ENCODE data around the gene ARMC3.

Gene ARMC3

DNA sequence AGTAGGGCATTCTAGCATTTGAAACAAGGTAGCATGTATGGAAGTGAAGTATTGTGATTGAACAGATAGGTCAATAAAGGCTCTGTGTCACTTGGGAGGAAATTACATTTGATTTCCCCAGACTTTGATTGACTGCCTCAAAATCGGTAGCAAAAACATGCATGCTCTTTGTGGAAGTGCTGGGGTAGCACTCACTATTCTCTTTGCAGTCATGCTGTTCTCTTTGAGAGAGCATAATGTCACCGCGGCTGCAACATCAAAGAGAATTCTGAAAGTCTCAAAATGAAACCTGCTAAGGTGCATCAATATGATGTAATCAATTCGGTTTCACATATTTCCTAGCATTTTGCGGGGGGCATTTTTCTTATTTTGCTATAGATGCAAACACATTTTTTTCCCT lies 64.2 kb downstream of the ARMC3 start:
- no peak for DNase-seq (ENCODE audit: low spot score)

DNA sequence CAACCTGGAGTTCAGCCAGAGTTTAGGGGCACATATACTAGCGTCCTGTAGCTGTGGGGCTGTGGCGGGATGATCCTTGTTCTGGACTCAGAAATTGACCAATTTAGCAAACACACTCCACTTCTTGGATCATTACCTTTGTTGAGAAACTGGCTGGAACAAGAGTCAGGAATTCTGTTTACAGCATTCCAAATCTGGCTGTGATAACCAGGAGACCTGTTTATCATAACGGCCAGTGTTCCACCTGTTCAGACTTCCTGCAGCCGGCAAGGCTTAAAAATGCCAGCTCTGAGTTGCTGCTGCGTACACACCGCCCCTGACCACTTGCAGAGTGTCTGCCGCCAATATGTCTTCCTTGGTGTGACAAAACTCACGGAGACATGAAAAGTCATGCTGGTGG lies 64.8 kb downstream of the ARMC3 start:
- DNase-seq (ENCODE audit: low spot score), result no peak

DNA sequence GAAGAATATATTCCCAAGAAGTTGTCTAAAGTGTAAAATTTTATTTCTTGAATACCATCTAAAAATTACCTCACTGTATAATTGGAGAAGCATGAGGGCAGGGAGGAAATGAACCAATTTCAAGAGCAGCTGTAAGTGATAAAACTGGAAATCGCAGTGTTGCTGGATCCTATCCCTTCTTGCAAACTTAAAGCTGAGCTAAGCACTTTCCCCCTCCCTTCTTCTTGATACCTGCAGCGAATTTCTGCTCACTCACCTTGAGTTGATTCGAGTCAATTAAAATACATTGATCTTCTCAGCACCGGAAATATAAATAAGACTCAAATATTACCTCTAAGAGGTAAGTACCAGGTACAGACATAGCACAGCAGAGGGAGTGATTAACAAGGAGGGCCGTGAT lies 65.5 kb downstream of the ARMC3 start:
- DNase-seq (ENCODE audit: low spot score), result no peak

DNA sequence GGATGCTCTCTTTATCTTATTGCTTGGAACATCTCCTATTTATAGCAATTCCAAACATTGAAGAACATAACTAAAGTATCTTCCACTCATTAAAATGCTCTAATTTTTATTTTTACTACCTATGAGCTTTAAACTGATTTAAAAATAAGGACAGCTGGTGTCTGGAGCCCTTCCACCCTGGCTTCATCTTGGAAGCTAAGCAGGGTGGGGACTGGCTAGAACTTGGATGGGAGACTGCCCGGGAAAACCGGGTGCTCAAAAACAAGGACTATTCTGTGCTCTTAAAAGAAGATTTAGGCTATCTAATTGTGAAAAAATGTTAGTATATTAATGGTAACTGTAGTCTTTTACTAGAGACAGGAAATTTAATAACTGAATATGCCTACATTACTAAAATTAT lies 69.2 kb downstream of the ARMC3 start:
- no peak for DNase-seq (ENCODE audit: low spot score)

DNA sequence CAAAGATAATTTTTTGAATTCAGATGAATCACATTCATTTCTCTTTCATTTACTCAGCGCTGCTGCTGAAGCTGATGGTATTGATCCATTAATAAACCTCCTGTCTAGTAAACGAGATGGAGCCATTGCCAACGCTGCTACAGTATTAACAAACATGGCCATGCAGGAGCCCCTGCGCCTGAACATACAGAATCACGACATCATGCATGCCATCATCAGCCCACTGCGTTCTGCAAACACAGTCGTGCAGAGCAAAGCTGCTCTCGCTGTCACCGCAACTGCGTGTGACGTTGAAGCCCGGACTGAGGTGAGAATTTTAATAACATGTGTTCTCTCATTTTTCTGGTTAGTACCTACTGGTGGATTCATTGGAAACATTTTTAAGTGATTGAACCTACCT lies 70.2 kb downstream of the ARMC3 start:
- no peak for DNase-seq (ENCODE audit: low spot score)

DNA sequence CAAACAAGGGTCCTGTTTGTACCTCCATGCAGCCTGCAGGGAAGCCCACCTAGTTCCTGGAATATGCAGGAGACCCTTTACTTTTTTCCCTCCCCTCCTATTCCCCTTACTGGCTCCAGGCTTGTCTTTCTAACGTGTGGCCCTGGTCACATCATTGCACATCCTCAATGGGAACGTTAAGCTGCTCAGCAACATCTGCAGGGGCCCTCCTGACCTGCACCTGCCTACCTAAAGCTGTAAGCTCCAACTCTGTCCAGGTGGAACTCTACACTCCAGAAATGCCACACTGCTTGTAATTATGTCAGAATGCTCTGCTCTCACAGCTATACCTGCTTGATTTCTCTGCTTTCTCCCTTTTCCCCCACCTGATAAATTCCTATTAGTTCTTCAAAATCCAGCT lies 72.1 kb downstream of the ARMC3 start:
- DNase-seq (ENCODE audit: low spot score), result no peak

DNA sequence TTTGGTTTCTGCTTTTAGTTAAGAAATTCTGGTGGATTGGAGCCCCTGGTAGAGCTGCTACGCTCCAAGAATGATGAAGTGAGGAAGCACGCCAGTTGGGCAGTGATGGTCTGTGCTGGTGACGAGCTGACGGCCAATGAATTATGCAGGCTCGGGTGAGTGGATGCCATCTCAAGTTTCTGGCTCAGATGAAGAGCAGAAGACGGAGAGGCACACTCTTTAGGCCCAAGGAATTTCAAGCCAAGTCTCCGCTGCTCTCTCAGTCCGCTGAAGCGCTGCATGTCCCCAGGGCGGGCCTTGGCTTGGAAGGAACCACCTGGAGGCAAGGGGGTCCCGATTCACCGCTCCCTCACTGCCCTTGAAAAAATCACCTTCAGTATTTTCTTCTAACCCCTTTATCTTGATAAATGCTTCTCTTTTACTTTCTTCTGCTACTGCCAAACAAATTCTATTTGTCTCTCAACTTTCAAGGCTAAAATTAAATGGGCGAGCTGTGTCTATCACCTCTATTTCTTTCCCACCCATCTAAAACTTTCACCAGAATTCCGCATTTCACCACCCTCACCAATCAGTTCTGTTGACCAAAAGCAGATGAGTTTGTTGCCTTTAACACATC lies 74.2 kb downstream of the ARMC3 start:
- no peak for DNase-seq (ENCODE audit: low spot score)

DNA sequence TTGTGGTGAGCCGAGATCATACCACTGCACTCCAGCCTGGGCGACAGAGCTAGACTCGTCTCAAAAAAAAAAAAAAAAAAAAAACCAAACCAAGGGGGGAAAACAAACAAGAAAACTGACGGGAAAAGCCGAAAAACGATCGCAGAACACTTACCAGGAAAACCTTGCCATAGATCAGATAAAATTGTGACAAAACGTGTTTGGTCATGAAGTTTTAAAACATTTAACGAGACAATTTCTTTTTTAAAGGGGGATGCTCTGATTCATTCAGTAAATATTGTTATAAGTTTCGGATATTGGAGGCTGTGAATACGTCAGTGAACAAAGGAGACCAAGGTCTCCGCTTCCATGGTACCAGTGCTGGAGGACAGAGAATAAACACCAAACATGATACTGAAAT lies 77.3 kb downstream of the ARMC3 start:
- no peak for DNase-seq (ENCODE audit: low spot score)

DNA sequence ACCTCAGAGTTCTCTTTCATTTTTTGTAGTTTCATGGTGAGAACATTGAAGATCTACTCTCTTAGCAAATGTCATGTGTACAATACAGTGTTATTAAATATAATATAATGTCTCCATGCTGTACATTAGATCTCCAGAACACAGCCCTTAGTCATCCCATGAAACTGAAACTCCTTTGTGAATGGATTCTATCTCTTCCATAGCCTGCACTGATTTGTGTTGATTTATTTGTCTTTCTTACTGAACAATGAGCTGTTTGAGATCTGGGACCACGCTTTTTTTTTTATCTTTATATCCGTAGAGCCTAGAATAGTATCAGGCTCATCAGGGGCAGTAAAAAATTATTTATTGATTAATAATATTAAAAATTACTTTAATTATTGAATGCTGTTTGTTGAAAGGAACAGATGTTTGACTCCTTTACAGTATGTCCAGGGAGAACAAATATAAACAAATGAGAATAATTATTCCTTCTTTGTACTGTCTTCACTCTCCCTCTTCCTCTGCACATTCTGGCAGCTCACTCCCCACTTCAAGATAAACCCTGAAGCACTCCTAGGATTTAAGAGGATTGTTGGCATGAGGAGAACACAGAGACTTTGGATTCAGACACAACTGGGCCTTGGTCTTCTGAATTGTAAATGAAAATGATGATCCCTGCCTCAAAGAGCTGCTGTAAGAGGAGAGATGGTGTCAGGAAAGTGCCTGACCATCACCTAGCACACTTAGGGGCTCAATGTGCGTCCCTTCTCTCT lies 85.9 kb downstream of the ARMC3 start:
- no peak for DNase-seq (ENCODE audit: low spot score)

DNA sequence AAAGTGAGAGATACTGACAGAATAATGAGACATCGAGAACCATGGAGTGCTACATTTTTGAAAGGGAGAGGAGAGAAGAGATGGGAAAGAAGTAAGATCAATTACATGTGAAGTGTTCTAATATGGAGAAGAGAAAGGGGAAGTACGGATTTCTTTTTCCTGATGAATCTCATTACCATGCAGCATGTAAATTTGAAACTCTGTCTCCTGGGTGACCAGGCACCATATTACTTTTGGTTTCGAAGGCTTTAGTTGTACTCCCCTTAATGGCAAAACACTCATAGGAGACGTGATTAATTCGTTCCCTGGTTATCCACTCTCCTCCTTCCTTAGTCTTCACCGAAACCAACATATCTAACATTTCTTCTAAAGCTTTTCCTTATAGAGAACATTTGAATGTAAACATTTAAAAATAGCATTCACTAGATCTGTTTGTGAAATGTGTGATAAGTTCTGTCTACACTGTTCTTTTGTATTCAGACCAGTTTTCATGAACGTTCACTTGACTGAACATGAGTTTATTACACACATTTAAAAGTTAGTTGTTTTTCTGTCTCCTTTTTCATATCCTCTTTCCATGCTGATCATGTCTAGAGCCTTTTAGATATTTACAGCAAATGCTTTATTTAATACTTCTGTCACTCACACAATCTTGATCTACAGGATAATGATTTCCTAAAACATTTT lies 87.3 kb downstream of the ARMC3 start:
- DNase-seq (ENCODE audit: low spot score), result no peak

DNA sequence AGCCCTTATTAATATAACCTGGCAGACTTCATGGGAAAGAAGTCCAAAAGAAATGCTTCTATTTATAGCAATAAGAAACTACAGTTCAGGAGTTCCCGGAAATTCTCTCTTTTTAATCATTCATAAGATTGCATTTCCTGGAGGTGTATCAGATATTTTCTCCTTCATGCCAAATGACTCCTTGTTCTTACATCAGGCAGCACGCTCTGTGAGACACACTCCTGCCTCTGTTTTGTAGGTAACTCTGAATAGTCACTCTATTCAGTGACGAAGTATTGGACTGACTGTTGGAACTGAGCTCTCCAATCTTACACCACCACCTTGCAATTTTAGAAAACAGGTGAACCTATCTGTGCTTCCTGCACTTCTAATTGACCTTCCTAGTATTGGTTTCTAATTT lies 88.8 kb downstream of the ARMC3 start:
- no peak for DNase-seq (ENCODE audit: low spot score)

DNA sequence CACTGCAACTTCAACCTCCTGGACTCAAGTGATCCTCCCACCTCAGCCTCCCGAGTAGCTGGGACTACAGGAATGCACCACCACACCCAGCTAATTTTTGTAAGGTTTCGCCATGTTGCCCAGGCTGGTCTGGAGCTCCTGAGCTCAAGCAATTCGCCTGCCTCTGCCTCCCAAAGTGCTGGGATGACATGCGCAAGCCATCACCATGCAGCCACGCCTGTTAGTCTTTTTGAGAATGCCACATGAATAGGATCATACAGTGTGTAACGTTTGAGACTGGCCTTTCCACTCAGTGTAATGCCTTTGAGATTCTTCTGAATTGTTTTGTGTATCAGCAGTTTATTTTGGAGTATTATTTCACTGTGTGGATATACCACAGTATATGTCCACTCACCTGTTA lies 91.8 kb downstream of the ARMC3 start:
- no peak for DNase-seq (ENCODE audit: low spot score)

DNA sequence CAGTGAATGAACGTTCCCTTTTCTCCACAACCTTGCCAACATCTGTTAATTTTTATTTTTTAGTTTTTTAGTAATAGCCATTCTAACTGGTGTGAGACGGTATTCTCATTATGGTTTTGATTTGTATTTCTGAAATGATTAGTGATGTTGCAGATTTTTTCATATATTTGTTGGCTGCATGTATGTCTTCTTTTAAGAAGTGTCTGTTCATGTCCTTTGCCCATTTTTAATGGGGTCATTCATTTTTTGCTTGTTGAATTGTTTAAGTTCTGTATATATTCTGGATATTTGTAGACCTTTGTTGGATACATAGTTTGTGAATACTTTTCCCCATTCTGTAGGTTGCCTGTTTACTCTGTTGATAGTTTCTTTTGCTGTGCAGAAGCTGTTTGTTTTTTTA lies 93.6 kb downstream of the ARMC3 start:
- no peak for DNase-seq (ENCODE audit: low spot score)

DNA sequence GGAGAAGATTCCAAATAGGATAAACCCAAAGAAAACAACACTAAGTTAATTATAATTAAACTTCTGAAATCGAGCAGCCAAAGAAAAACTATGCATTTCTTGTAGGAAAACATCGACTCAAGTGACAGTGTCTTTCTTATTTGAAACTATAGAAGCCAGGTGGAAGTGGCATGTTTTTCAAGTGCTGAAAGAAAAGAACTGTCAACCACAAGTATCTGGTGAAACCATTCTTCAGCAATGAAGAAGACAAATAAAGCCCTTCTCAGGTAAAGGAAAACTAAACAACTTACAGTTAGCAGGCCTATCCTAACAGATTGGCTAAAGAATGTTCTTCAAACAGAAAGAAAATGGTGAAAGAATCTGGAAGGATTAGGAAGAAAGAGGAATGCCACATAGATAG lies 96.1 kb downstream of the ARMC3 start:
- no peak for DNase-seq (ENCODE audit: low spot score)

DNA sequence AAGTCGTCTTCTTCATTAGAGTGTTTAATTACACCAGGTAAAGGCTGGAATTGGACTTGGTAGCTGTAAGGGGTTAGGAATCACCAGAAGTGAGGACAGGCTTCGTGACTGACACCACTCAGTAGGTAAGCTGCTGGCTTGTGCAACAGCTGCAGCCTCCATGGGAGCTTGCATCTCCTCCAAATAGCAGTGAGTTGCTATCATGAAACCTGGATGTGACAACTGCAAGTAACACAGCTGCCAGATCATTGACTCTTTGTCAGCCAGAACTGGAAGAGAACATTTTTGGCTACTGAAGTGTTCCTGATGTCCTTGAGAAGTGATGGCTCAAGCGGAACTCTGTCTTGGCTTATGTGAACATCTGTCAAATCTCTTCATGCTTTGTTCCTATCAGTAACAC lies 103.5 kb downstream of the ARMC3 start:
- DNase-seq (ENCODE audit: low spot score), result no peak

DNA sequence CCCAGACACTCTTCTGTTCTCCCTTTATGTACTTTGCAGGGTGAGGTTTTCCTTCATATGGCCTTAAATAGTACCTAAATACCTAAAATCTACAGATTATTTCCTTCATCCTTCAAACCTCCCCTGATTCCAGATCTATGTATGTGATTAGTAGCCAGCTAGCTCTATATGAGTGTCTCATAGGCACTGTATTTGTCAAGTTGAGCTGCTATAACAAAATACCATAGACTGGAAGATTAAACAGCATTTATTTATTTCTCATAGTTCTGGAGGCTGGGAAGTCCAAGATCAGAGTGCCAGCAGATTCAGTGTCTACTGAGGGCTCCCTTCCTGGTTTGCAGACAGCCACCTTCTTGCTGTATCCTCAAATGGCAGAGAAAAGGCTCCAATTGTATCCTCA lies 106.9 kb downstream of the ARMC3 start:
- DNase-seq (ENCODE audit: low spot score), result no peak

DNA sequence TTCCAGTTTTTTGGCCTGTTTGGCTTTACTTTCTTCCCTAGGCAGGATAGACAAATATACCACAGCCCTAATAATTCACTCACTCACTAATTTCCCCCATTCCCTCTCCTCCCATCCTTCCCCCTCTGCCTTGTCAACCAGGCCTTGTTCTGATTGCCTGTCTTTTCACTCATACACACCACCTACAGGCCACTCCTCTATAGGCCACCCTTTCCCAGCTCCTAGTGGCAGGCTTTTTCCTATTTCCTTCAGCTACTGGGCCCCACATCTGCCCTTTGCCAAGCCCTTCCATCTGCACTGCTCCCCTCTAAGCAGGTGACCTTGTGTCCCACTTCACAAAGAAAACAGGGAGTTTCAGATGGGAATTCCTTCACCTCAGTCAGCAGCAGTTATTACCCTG lies 107.7 kb downstream of the ARMC3 start:
- no peak for DNase-seq (ENCODE audit: low spot score)

DNA sequence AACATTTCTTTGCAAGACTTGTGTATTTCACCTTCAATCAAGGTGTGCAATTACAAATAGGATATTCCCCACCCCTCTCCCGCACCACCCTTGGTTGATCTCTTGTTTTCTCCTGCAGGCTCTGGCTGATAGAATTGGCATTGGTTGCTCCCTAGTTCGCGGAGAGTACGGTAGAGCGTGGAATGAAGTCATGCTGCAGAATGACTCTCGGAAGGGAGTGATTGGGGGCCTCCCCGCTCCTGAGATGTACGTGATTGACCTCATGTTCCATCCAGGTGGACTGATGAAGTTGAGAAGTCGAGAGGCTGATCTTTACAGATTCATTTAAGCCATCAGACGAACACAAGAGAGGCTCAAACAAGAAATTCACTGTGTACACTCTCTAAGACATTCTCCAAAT lies 109.3 kb downstream of the ARMC3 start:
- no peak for DNase-seq (ENCODE audit: low spot score)

DNA sequence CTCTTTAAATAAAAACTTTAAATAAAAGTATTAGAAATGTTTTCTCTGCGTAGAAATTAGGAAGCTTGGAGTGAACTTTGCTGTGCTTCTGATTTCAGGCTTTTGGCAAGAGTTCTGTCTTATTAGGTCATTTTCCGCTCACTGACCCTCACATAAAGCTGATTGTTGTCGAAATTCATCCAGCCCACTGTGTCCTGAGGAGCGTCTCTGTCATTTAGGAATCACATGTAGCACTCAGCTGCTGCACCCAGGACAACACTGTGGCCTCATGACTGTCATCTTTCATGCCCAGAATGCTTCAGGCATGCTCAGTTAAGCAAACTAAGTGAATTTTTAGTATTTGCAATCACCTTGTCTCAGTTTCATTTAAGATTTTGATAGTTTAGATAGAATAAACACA lies 109.7 kb downstream of the ARMC3 start:
- DNase-seq (ENCODE audit: low spot score), result no peak

DNA sequence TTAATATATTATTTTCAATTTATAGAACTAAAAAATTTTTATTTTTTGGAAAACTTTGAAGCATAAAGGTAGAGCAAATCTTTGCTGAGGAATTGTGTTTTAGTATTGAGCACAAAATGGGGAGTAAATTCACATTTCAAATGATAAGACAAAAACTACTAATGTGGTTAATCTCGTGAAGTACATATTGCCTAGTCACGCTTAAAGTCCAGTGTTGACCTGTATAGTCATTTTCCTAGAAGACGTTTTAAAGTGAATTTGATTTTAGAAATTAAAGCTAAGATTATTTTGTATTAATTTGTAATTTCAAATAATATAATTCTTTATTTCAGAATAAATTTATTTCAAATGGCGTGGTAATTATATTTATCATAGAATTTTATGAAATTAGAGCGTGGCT lies 110.3 kb downstream of the ARMC3 start:
- no peak for DNase-seq (ENCODE audit: low spot score)

DNA sequence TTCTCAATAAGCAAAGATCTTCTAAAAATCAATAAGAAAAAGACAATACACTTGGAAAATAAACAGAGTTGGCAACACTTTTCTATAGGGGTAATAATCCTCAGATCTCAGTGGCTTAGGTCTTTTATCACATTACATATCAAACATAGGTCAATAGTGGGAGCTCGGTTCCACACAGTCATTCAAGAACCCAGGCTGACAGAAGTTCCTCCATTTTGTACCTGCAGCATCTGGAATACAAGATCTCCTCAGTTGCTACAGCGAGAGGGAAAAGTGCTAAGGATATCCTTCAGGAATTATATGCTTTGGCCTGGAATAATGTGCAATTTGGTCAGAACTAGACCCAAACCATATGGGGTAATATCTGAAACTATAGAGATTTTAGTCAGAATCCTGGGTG lies 112.1 kb downstream of the ARMC3 start:
- no peak for DNase-seq (ENCODE audit: low spot score)

DNA sequence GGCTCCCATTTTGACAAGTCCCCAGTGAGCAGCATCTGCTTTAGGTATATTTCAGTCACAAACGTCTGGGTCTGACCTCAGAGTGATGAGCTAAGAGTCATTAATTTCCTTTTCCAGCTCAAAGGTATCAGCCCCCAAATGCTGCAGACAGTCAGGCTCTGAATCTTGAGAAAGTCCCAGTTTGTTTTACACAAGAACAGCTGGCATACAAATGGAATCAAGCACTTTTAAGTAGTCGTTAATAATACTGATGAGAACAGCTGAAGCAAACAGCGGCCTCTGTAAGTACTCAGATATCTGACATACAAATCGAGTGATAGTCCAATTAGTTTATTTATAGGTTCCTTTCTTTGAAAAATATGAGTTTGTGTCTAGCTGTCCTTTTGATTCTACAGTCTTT lies 118.2 kb downstream of the ARMC3 start:
- DNase-seq (ENCODE audit: low spot score), result no peak

DNA sequence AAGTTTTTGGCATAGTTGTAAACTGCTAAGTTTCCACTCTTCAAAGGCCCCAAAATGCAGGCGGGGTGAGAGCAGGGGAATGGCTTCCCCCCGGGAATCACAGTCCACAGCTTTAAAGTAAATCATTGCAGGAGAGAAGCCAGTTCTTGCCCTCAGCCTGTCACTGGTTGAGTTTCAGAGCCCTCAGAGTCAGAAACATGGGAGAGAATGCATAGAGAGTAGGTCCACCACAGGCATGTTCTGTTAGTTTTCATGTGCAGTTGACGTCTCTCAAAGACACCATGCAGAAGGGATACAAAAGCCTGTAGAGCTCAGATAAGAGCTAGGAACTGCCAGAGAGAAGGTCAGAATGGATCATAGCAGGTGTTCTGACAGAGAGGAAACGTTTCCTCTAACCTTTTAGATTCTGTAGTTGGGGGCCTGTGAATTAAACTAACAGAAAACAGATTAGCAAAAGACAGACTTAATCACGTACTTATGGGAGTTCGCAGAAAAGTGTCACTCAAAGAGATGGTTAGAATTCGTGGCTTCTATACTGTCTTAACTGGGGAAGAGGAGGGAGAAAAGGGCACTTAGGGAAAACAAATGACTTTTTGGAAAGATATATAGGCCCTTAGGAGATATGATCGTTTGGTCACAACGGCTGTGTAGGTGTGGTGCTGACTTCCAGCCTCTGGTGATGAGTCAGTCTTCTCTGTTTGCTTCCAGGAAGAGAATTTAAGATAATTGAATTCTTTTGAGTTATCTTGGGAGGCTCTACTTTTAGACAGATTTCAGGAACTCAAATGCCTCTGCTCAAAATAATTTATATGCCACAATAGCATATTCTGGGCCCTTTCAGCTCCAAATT lies 119.6 kb downstream of the ARMC3 start:
- DNase-seq (ENCODE audit: low spot score), result no peak

Data from AG08396 (cell line).